Large intestine (tissue), 3 donors: Measurements from ENCODE around the gene SEL1L2. TPM values are rescaled to one million over a fixed set of nuclear protein-coding genes. Genes with fewer than 3 reads are reported as not detected.

ENCODE experiments used
- DNase-seq, 2 donors: peaks; one replicate each; pipeline versions ENCODE4 v3.0.0 to v3.0.0-alpha.2; 2013
- H3K27ac ChIP-seq: one replicate; pipeline ENCODE4 v1.5.1; 2013; ENCODE audit warnings: low read length
- H3K27me3 ChIP-seq: 2 replicates; pipeline ENCODE4 v1.6.1; 2013; ENCODE audit warnings: low read length; ENCODE audit not compliant: control insufficient read depth, insufficient read depth
- H3K36me3 ChIP-seq: 2 replicates; pipeline ENCODE4 v1.6.1; 2013; ENCODE audit warnings: low read length; ENCODE audit not compliant: control insufficient read depth, insufficient read depth
- H3K4me1 ChIP-seq: one replicate; pipeline ENCODE4 v1.6.1; 2013; ENCODE audit warnings: low read length; ENCODE audit not compliant: control insufficient read depth, insufficient read depth
- H3K4me3 ChIP-seq: one replicate; pipeline ENCODE4 v1.5.1; 2013; ENCODE audit warnings: low read length
- H3K9me3 ChIP-seq: one replicate; pipeline ENCODE4 v1.6.1; 2013; ENCODE audit warnings: mild to moderate bottlenecking, low read depth, low read length, moderate library complexity; ENCODE audit not compliant: control insufficient read depth
- WGBS: methylation state at CpG from one replicate; pipeline ENCODE4 v1.1.5; 2013; ENCODE audit warnings: low lambda C conversion rate; ENCODE audit not compliant: insufficient coverage; 5-methylcytosine and 5-hydroxymethylcytosine counted together
- polyA plus RNA-seq: library from polyadenylated mRNA; unstranded; fragments of 120-200 nt; gene quantifications from one replicate; pipeline ENCODE4 v1.2.1, GENCODE V29; 2013

The SEL1L2 gene
- polyA plus RNA-seq, 1 donor = not detected

DNA sequence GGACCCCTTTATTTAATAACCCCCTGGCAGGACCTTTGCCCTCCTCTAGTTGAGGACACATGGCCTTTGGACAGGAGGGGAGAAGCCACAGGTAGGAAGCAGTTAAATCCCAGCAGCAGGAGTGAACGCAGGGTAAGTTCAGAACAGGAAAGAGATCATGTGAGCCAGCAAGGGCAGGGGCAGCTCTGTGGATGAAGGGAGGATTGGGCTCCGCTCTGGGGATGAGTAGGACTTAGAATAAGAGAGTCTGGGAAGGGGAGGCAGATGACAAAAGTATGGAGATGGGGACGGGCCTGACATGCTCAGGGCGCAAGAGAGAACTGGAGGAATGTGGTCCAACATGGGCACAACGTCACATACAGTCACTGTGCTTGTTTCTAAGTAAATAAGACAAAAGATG is 116.6 kb downstream of the SEL1L2 start:
- no peaks in the 10 kb centered on the region for H3K9me3 ChIP-seq
- WGBS = 50% methylated on average over 2 of the region's 5 CpGs
- H3K27ac ChIP-seq = no peak overlapping the region
- DNase-seq = peak in 1 of 2 donors; percentile 40
- H3K4me3 ChIP-seq = no peak overlapping the region
- H3K4me1 ChIP-seq = no peaks in the 10 kb centered on the region
- H3K36me3 ChIP-seq = no peaks in the 10 kb centered on the region
- no peaks in the 10 kb centered on the region for H3K27me3 ChIP-seq

- WGBS = 20% methylated on average over 1 of the region's 4 CpGs
- Histone ChIP-seq H3K27ac (no peak overlapping the region), H3K27me3 (no peaks in the 10 kb centered on the region), H3K9me3 (no peaks in the 10 kb centered on the region), H3K4me3 (no peak overlapping the region), H3K36me3 (no peaks in the 10 kb centered on the region), H3K4me1 (no peaks in the 10 kb centered on the region)
- DNase-seq = no peak
Measured at GRCh38 chr20:13870170-13870748, 120.2 kb downstream of the SEL1L2 start.

GRCh38 chr20:13868331-13868730 is 122.1 kb downstream of the SEL1L2 start:
- H3K27me3 ChIP-seq = no peaks in the 10 kb centered on the region
- H3K27ac ChIP-seq = no peak overlapping the region
- no peaks in the 10 kb centered on the region for H3K4me1 ChIP-seq
- no peaks in the 10 kb centered on the region for H3K9me3 ChIP-seq
- H3K36me3 ChIP-seq = no peaks in the 10 kb centered on the region
- 100% methylated on average over 3 of the region's 4 CpGs for WGBS
- DNase-seq = no peak
- no peak overlapping the region for H3K4me3 ChIP-seq

DNA sequence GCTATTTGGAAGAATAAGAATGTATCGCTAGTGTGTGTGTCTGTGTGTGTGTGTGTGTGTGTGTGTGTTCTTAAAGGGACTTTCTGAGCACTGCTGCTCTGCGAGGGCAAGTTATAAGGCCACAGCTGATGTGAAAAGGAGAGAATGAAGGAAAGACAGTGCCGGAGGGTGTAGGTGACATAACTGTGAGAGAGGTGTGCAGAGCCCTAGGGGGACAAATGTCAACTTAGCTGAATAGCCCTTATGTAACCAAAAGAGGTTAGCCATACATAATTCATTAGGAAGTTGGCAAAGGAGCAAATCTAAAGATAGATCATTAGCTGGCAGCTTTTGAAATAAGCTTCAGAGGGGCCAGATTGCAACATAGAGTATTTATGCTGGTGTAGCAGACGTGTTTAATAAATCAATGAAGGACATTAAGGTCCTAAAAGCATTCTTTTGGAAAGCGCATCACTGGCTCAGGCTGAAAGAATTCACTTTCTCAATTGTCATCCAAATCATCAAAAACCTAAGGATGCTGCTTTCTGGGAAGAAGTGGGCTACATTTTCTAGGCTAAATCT is 124.5 kb downstream of the SEL1L2 start:
- Histone ChIP-seq H3K9me3 (no peaks in the 10 kb centered on the region), H3K4me3 (no peak overlapping the region), H3K27ac (peak overlapping the region; percentile 48), H3K36me3 (no peaks in the 10 kb centered on the region), H3K27me3 (no peaks in the 10 kb centered on the region), H3K4me1 (no peaks in the 10 kb centered on the region)
- peak in 1 of 2 donors; percentile 29 for DNase-seq
- 67% methylated on average over 1 of the region's 5 CpGs for WGBS

DNA sequence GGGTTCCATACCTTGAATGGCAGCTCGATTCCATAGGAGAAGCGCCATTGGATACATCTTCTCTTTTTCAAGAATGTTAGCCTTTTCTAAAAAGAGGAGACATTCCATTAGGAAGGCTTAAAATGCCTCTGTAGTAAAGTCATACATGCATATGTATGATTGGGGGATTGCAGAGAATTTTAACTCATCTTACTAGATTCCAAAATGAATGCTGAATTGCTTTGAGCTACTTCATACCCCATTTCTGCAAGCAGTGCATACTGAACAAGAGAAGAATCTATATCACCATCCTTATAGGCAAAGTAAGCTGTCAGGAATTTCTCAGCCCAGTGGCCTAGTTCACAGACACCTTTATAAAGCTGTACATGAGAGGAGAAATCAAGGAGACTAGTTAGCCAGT is 125.3 kb downstream of the SEL1L2 start:
- H3K36me3 ChIP-seq = no peaks in the 10 kb centered on the region
- no CpG with 5 or more reads among the region's 2 CpGs for WGBS
- H3K27me3 ChIP-seq = no peaks in the 10 kb centered on the region
- no peak overlapping the region for H3K4me3 ChIP-seq
- no peak for DNase-seq
- no peaks in the 10 kb centered on the region for H3K9me3 ChIP-seq
- H3K4me1 ChIP-seq = no peaks in the 10 kb centered on the region
- peak overlapping the region; percentile 24 for H3K27ac ChIP-seq

DNA sequence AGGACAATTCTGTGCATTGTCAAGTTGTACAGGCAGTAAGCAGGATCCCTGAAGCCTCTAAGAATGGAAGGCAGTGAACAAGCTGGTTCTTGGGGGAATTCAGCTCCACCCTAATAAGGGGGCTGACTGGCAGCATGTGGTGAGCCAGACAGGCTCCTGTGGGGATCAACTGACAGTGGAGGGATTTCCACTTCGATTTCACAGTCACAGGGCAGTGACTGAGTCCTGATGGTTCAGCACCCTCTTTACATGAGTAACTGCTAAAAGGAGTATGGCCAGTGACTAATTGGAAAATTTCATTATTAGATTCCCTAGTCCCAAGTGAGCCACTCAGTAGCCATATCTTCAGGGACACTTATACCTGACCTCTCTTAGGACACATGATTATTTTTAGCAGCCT is 127.2 kb downstream of the SEL1L2 start:
- Histone ChIP-seq H3K27me3 (no peaks in the 10 kb centered on the region), H3K9me3 (no peaks in the 10 kb centered on the region), H3K27ac (no peak overlapping the region), H3K4me3 (no peak overlapping the region), H3K36me3 (no peaks in the 10 kb centered on the region), H3K4me1 (no peaks in the 10 kb centered on the region)
- WGBS = no CpG with 5 or more reads among the region's 1 CpG
- DNase-seq = no peak

- Histone ChIP-seq H3K27me3 (no peaks in the 10 kb centered on the region), H3K9me3 (no peaks in the 10 kb centered on the region), H3K4me1 (no peaks in the 10 kb centered on the region), H3K27ac (no peak overlapping the region), H3K36me3 (no peaks in the 10 kb centered on the region), H3K4me3 (no peak overlapping the region)
- WGBS = no CpG with 5 or more reads among the region's 2 CpGs
- no peak for DNase-seq
Measured at GRCh38 chr20:13862245-13862644, 128.2 kb downstream of the SEL1L2 start.

GRCh38 chr20:13858871-13859270 is 131.5 kb downstream of the SEL1L2 start:
- H3K9me3 ChIP-seq = no peaks in the 10 kb centered on the region
- H3K4me1 ChIP-seq = no peaks in the 10 kb centered on the region
- H3K27me3 ChIP-seq = no peaks in the 10 kb centered on the region
- no peak overlapping the region for H3K27ac ChIP-seq
- no peaks in the 10 kb centered on the region for H3K36me3 ChIP-seq
- no peak for DNase-seq
- H3K4me3 ChIP-seq = no peak overlapping the region

DNA sequence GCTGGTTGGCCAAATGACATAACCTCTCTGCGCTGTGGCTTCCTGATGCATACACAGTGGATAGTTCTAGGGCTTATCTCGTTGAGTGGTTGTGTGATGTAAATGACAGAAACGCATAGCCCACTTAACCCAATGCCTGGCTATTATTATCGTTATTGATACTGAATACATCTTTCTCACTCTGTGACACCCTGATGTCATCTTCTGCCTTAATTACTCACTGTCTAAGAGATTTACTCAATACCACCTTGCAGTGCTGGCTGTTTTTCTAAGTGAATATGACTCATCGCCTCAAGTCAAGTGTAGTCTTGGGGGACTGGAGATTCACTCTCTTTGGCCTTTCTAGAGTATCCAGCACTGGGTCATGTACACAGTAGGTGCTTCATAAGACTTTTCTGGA is 132.0 kb downstream of the SEL1L2 start:
- no peak overlapping the region for H3K27ac ChIP-seq

DNA sequence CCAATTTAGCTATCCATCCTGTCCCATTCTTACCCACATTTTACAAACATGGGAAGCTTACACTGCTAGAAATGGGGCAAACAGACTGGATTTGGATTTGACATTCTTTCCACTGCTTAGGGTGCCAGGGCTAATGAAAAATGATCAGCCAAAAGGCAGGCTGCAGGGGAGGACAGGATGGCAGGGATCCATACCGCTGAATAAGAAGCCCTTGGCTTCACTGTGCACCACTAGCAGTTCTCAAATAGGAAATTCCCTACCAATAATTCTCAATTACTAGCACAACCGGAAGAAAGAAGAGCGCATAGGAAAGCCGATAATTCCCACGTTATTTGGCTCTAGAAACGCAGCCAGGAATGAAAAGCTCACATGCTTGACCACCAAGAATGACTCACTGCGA is 132.5 kb downstream of the SEL1L2 start:
- DNase-seq = no peak
- no peaks in the 10 kb centered on the region for H3K36me3 ChIP-seq
- no peaks in the 10 kb centered on the region for H3K27me3 ChIP-seq
- no CpG with 5 or more reads among the region's 7 CpGs for WGBS
- no peaks in the 10 kb centered on the region for H3K4me1 ChIP-seq
- H3K9me3 ChIP-seq = no peaks in the 10 kb centered on the region
- no peak overlapping the region for H3K27ac ChIP-seq
- H3K4me3 ChIP-seq = no peak overlapping the region

More for the DNA sequence above, 132.0 kb downstream of the SEL1L2 start:
- no peaks in the 10 kb centered on the region for H3K27me3 ChIP-seq
- WGBS = 92% methylated on average over 2 of the region's 5 CpGs
- no peaks in the 10 kb centered on the region for H3K36me3 ChIP-seq
- no peaks in the 10 kb centered on the region for H3K4me1 ChIP-seq
- H3K9me3 ChIP-seq = no peaks in the 10 kb centered on the region
- no peak for DNase-seq
- H3K4me3 ChIP-seq = no peak overlapping the region

GRCh38 chr20:13857304-13857703 is 133.1 kb downstream of the SEL1L2 start:
- no peak for DNase-seq

More at GRCh38 chr20:13857304-13857703, 133.1 kb downstream of the SEL1L2 start:
- no peaks in the 10 kb centered on the region for H3K9me3 ChIP-seq
- no peaks in the 10 kb centered on the region for H3K36me3 ChIP-seq
- no peak overlapping the region for H3K4me3 ChIP-seq
- WGBS = no CpG with 5 or more reads among the region's 3 CpGs
- H3K27ac ChIP-seq = no peak overlapping the region
- no peaks in the 10 kb centered on the region for H3K4me1 ChIP-seq
- H3K27me3 ChIP-seq = no peaks in the 10 kb centered on the region
